Skeletal muscle satellite cell (primary cell): Measurements from ENCODE around the gene SCN2B.

ENCODE experiments used
- H3K27me3 ChIP-seq: 2 replicates; pipeline ENCODE4 v1.7.0; 2013; ENCODE audit warnings: low read length; ENCODE audit not compliant: control insufficient read depth, insufficient read depth
- H3K36me3 ChIP-seq: 2 replicates; pipeline ENCODE4 v1.7.0; 2013; ENCODE audit warnings: mild to moderate bottlenecking, control low read depth, low read length; ENCODE audit not compliant: insufficient read depth
- H3K4me1 ChIP-seq: 2 replicates; pipeline ENCODE4 v1.7.0; 2013; ENCODE audit warnings: low read length; ENCODE audit not compliant: control insufficient read depth, insufficient read depth
- H3K4me2 ChIP-seq: 2 replicates; pipeline ENCODE4 v1.7.0; 2013; ENCODE audit warnings: mild to moderate bottlenecking, low read length
- H3K4me3 ChIP-seq: 2 replicates; pipeline ENCODE4 v1.7.0; 2013; ENCODE audit warnings: low read length
- H3K9ac ChIP-seq: 2 replicates; pipeline ENCODE4 v1.7.0; 2013; ENCODE audit warnings: mild to moderate bottlenecking, low read depth, low read length, moderate library complexity
- H3K9me3 ChIP-seq: replicated peaks from 2 replicates; pipeline ENCODE4 v1.7.0; 2013; ENCODE audit warnings: mild to moderate bottlenecking, control low read depth, low read length

The SCN2B gene

DNA sequence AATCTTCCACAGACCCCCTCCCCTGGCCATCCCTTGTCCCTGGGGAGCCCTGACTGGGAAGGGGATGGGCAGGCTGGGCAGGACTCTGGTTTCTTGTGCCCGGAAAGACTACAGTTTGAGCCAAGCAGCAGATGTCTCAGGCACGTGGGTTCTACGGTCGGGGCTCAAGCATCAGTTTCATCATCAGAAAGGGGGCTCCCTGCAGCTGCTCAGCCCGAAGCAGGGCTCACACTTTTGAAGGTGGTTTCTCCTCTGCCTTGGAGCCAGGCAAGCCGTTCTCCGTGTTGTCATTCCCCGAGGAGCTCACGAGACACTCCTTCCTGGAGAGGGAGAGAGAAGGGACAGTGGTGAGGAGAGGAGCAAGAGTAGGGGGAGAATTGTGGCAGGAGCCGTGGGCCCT, 39.6 kb downstream of the SCN2B start:
- Histone ChIP-seq H3K4me2 (no peak overlapping the region), H3K36me3 (no peaks in the 10 kb centered on the region), H3K27me3 (peaks cover 45% of the 10 kb centered on the region), H3K4me1 (no peaks in the 10 kb centered on the region), H3K4me3 (no peak overlapping the region), H3K9ac (no peak overlapping the region), H3K9me3 (no peaks in the 10 kb centered on the region)

DNA sequence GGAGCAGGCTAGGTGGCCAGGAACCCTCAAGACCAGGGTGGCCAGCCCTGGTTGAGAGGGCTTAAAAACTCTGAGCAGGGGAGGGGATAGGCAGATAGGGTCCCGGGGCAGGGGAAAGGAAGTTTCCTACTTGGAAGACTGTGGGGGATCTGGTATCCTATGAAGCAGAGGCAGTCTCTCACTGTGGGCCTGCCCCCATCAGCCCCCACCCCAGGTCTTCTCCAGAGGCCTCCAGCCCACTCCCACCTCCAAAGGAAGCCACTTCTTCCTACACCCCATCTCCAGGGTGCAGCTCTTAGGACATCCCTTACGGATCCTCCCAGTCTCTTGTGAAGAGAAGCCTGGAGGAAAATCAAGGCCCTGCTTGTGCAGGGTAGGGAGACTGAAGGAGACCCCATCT, 40.1 kb downstream of the SCN2B start:
- no peaks in the 10 kb centered on the region for H3K9me3 ChIP-seq
- no peak overlapping the region for H3K9ac ChIP-seq
- H3K36me3 ChIP-seq: no peaks in the 10 kb centered on the region
- no peak overlapping the region for H3K4me2 ChIP-seq
- no peaks in the 10 kb centered on the region for H3K4me1 ChIP-seq
- H3K4me3 ChIP-seq: no peak overlapping the region
- peaks cover 45% of the 10 kb centered on the region for H3K27me3 ChIP-seq

DNA sequence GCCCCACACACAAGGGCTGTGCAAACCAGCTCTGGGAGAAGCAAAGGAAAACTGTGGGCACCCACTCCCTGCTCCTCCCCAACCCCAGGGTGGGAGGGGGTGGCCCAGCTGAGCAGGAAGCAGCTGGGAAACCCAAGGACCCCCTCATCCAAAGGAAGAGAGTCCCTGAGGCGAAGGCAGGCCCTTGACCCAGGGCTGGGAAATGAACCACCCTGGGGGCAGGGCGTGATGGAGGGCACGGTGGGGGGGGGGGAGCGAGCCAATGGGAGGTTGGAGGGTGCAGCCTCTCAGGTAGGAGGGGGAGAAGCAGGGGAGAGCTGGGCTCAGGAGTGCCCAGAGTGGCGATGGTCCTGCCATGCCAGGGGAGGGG, 40.7 kb downstream of the SCN2B start:
- H3K36me3 ChIP-seq: no peaks in the 10 kb centered on the region
- H3K9me3 ChIP-seq: no peaks in the 10 kb centered on the region
- no peaks in the 10 kb centered on the region for H3K4me1 ChIP-seq
- H3K4me2 ChIP-seq: no peak overlapping the region
- H3K4me3 ChIP-seq: no peak overlapping the region
- no peak overlapping the region for H3K9ac ChIP-seq
- peaks cover 41% of the 10 kb centered on the region for H3K27me3 ChIP-seq

DNA sequence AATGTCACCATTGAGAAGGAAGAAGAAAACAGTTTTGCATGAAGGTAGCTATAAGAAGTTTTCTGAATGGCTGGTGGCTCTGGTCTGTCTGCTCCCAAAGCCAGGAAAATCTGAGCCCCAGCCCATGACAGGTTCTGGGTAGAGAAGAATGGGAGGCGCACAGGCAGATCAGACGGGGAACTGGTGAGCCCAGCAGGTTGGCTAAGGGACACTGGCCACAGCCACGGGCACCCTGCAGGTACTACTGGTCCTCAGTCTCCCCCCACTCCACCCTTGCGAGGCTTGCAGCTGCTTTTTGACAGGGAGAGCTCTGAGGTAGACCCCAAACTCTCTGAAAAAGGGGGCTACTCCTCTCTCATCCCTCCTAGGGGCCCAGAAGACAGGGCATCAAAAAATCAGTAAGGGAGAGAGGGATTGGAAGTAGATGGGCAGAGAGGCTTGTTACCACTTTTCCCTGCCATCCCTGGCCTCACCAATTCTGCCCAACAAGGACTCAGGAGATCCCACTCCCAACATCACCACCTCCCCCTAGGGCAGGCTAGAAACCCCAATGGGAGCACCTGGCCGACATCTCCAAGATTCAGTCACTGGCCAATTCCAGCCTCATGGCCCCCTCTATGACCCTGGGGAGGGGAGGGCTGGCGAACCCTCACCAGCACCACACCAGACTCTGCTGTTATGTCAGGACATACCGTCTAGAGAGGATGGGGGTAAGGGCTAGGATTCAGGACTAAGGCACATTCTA, 41.2 kb downstream of the SCN2B start:
- Histone ChIP-seq H3K4me1 (no peaks in the 10 kb centered on the region), H3K36me3 (no peaks in the 10 kb centered on the region), H3K9me3 (no peaks in the 10 kb centered on the region), H3K4me3 (no peak overlapping the region), H3K4me2 (no peak overlapping the region), H3K9ac (no peak overlapping the region), H3K27me3 (peaks cover 38% of the 10 kb centered on the region)

DNA sequence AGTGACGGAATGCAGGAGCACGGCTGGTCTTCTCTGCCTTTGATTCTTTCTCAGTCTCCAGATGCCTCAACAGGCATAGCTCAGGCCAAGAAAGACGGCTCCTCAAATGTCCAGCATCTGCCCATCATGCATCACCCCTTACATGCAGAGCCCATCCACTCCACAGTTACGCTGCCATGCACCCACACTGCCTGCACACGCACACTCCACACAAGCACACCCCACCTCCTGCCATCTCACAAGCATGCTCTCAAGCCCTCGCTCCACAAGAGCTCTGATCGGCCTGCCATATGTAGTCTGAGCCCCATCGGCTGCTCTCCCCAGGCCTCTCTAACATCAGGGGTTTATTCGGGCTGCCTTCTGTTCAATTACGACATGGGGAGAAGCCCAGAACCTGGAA, 42.6 kb downstream of the SCN2B start:
- Histone ChIP-seq H3K9me3 (no peaks in the 10 kb centered on the region), H3K9ac (no peak overlapping the region), H3K36me3 (no peaks in the 10 kb centered on the region), H3K4me3 (no peak overlapping the region), H3K27me3 (peaks cover 34% of the 10 kb centered on the region), H3K4me1 (no peaks in the 10 kb centered on the region), H3K4me2 (no peak overlapping the region)

DNA sequence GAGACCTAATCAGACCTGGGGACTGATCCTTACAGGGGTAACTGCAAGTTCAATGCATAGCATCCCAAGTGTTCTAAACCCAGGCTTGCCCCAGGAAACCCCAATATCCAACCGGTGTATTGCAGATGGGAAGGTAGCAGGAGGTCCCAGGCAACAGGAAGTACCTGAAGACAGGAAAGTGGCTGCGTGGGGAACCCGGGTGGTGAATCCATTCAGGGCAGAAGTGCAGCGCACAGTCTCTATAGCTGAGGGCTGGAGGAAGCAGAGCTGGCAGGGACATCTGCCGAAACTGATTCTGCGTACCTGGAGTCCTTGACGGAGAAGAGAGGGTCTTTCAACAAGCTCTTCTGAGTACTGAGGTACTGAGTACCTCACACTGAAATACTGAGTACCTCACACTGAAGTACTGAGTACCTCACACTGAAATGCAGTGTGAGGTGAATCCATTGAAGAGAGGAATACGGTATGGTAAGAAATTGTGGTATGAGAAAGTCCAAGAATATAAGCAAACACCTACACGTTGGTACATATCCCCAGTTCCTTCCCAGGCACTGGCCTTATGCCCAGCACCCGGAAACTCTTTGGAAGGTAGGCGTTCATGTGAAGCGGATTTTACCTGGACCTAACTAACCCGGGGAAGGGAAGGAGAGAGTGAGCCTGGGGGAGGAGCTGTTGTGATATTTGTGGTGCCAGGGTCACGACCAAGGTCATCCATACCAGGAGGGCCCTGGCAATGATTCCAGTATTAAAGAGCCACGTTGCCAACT, 43.9 kb downstream of the SCN2B start:
- no peak overlapping the region for H3K4me2 ChIP-seq
- H3K4me1 ChIP-seq: no peaks in the 10 kb centered on the region
- peaks cover 29% of the 10 kb centered on the region for H3K27me3 ChIP-seq
- H3K9ac ChIP-seq: no peak overlapping the region
- H3K9me3 ChIP-seq: no peaks in the 10 kb centered on the region
- H3K36me3 ChIP-seq: no peaks in the 10 kb centered on the region
- H3K4me3 ChIP-seq: no peak overlapping the region

DNA sequence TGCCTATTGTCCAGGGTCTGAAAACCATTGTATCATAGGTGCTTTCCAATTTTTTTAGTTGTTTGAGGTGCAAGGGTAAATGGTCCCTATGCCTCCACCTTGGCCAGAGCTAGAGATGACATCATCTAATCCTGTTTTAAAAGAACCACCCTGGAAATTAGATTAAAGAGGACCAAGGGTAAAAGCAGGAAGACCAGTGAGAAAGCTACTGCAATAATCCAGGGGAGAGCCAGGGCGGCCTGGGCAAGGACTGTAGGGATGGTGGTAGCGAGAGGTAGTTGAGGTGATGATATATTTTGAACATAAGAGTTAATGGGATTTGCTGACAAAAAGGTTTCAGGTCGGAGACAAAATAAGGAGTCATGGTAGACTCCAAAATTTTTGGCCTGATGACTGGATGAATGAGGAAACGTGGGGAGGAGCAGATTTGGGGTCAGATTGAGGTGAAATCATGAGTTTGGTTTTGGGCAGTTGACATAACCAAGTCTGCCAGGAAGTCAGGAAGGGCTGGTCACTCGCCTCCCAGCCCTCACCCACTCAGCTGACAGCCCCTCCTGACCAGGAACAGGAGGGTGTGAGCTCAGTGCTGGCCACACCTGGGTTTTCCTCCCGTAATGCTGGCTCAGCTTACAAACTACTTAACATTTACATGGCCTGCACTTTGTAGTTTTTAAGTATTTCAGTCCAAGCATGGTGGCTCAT, 46.8 kb downstream of the SCN2B start:
- Histone ChIP-seq H3K27me3 (peaks cover 26% of the 10 kb centered on the region), H3K9ac (no peak overlapping the region), H3K36me3 (no peaks in the 10 kb centered on the region), H3K4me1 (no peaks in the 10 kb centered on the region), H3K4me2 (no peak overlapping the region), H3K4me3 (no peak overlapping the region), H3K9me3 (no peaks in the 10 kb centered on the region)

DNA sequence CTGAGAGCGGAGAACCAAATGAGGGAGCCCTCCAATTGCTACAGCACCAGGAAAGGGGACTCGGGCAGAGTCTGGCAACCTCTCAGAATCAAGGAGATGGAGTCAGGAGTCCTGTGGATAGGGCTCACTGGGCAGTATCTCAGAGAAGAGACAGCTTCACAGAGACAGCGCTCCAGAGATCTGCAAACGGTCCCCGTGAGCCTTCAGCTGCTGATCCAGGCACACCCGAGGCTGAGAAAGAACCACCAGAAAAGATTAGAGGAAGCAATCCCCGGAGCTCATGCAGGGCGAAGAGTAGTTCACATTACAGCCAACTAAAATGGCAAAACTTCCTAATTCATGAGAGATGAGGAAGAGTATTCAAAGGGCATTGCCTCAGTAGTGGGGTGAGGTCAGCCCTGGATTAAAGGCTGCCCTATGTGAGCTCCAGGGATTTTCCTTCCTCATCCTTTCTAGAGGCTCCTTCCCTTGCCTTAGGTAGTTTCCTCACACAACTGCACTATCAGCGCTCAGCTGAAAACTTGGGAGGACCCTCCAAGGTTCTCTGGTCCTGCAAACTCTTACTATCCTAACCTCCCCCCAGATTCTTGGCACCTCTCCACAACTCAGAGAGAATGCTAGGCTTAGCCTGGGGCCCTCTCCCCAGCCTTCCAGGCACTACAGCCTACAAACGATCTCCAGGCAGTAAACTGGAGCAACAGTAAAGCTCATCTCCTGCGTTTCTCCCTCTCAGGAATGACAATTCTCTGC, 47.5 kb downstream of the SCN2B start:
- H3K4me2 ChIP-seq: no peak overlapping the region
- H3K9ac ChIP-seq: no peak overlapping the region
- no peaks in the 10 kb centered on the region for H3K9me3 ChIP-seq
- no peaks in the 10 kb centered on the region for H3K4me1 ChIP-seq
- peaks cover 21% of the 10 kb centered on the region for H3K27me3 ChIP-seq
- no peaks in the 10 kb centered on the region for H3K36me3 ChIP-seq
- H3K4me3 ChIP-seq: no peak overlapping the region

DNA sequence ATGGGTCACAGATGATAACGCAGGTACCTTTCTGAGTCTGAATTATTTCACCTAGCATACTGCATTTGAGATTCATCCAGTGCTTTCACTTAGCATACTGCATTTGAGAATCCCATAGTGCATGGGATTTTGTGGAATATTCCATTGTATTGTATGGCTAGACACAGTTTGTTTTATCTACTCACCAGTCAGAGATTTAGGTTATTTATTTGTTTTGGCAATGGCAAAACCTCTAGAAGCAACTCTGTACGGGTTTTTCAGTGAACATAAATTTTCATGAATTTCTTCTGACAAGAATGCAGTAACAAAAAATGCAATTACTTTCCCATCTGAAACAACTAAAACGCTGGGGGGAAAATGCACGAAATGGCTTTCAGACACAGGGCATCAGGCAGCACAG, 48.1 kb downstream of the SCN2B start:
- Histone ChIP-seq H3K4me3 (no peak overlapping the region), H3K27me3 (peaks cover 18% of the 10 kb centered on the region), H3K36me3 (no peaks in the 10 kb centered on the region), H3K9me3 (no peaks in the 10 kb centered on the region), H3K4me2 (no peak overlapping the region), H3K4me1 (no peaks in the 10 kb centered on the region), H3K9ac (no peak overlapping the region)

DNA sequence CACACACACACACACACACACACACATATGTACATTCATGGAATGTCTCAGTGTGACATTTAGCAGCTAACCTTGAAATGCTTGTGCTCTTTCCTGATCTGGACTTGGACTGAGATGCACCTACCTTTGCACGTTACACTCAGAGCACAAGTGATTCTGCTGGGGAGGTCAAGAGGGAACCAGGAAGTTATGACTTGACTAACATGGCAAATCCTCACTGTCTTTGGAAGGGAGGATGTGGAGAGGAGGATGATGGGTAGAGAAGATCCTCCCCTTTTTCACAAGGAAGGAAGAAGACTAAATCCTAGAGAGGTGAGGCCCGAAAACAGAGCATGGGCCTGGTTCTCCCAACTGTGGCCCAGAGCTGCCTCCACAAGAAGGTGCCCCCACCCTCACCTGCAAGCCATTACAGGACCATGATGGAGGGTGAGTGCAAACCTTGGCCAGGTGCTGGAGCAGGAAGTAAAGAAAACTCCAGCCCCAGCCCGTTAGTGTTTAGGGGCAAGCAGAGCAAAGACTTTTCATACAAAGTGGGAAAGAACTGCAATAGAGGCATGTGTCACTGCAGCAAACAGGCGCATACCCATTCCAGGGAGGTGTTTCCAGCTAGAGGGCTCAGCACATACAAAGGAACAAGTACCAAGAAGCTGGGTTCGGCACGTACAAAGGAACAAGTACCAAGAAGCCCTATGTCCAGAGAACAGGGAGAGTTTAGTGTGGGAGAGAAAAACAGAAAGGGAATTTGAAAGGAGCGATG, 50.2 kb downstream of the SCN2B start:
- H3K4me2 ChIP-seq: no peak overlapping the region
- no peaks in the 10 kb centered on the region for H3K36me3 ChIP-seq
- H3K4me1 ChIP-seq: no peaks in the 10 kb centered on the region
- H3K4me3 ChIP-seq: no peak overlapping the region
- no peak overlapping the region for H3K9ac ChIP-seq
- H3K27me3 ChIP-seq: peaks cover 15% of the 10 kb centered on the region
- H3K9me3 ChIP-seq: no peaks in the 10 kb centered on the region
